GM12874 (cell line): ENCODE results near the gene RANBP10.

Experiments
- CTCF ChIP-seq: IDR thresholded peaks from 2 replicates; pipeline ENCODE4 v1.5.1; 2011; ENCODE audit warnings: low read depth, mild to moderate bottlenecking, control low read depth, low read length, moderate library complexity; ENCODE audit not compliant: insufficient read depth

Gene RANBP10

DNA sequence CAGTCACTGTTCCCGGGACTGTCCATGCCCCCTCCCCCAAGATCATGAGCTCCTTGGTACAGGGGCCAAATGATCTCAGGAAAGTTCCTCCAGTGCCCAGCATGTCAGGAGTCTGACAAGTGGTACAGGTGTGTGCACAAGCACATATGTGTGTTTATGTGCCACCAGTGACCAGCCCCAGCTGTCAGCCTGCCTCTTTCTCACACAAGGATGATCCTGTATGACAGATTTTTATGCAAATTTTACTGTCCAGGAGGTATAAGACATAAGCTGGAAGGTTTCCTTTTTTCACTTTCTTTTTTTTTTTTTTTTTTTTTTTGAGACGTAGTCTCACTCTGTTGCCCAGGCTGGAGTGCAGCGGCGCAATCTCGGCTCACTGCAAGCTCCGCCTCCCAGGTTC lies 55.9 kb downstream of the RANBP10 start:
- TF ChIP-seq CTCF = no peak

GRCh38 chr16:67749436-67750078 lies 56.8 kb downstream of the RANBP10 start:
- TF ChIP-seq CTCF = no peak

DNA sequence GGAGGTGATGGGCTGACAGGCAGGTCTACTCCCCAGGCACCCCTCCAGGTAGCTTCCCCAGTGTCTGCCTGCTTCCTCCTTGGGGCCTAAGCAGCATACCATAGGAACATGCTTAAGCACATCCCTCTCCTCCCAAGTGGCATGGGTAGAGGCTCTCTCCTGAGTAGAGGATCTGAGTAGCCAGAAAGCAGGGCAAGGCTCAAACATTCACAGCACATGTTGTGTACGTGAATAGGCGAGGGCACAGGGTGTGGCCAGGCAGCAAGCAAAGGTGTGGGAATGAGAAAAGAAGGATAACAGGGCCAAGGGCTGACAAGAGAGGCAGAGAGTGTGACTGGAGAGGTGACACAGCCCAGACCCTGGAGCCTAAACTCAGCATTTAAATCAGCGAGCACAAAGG lies 57.5 kb downstream of the RANBP10 start:
- no peak for TF ChIP-seq CTCF

DNA sequence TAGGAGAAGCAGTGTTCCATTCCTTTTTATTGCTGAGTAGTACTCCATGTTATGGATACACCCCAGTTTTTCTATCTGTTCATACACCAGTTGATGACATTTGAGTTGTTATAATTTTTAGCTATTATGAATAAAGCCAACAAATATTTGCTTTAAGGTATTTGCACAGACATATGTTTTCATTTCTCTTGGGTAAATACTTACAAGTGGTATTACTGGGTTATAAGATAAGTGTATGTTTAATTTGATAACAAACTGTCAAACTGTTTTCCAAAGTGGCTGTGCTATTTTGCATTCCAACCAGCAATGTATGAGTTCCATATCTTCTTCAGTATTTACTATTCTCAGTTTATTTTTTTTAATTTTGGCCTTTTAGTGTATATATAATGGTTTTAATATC lies 59.5 kb downstream of the RANBP10 start:
- no peak for TF ChIP-seq CTCF

- TF ChIP-seq CTCF = no peak
Observed at GRCh38 chr16:67741118-67741517, 65.2 kb downstream of the RANBP10 start.

GRCh38 chr16:67740391-67740790 lies 66.0 kb downstream of the RANBP10 start:
- no peak for TF ChIP-seq CTCF

DNA sequence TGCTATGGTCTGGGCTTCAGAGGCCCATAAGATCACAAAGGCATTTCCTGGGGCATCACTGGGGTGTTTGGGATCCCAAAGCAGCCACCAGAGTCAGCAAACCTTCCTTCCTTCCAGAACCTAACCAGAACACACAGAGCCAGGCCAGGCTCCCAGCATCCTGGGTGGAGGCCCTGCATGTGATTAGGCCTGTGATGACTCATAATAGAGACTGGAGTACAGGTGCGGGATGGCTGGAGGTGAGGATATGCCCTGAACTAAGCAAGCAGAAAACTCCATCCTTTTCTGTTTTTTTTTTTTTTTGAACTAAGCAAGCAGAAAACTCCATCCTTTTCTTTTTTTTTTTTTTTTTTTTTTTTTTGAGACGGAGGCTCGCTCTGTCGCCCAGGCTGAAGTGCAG lies 69.5 kb downstream of the RANBP10 start:
- TF ChIP-seq CTCF = no peak

- TF ChIP-seq CTCF = no peak
Observed at GRCh38 chr16:67734731-67735201, 71.6 kb downstream of the RANBP10 start.
